Kidney (tissue), 14 donors: ENCODE data around the gene USP22. TPM values are rescaled to one million over a fixed set of nuclear protein-coding genes. Genes with fewer than 3 reads are reported as not detected.

Experiments
- DNase-seq, 5 donors: peaks; one replicate each; pipeline ENCODE4 v3.0.0-alpha.2; 2013 to 2020
- FAIRE-seq: peaks from 2 replicates; lab custom pipeline; 2012; peaks lifted over from hg19 to GRCh38; lab: Jason Lieb, UNC
- H3K27ac ChIP-seq, 2 donors: one replicate each; pipeline ENCODE4 v1.7.0; 2013; ENCODE audit warnings: low read depth in 2 of 2, low read length in 2 of 2, inconsistent platforms in 1 of 2
- H3K27me3 ChIP-seq: one replicate; pipeline ENCODE4 v1.7.1; 2013; ENCODE audit warnings: low read length, inconsistent platforms; ENCODE audit not compliant: control insufficient read depth, insufficient read depth
- H3K36me3 ChIP-seq, 3 donors: one replicate each; pipeline versions ENCODE4 v1.7.0 to v1.7.1; 2013; ENCODE audit warnings: low read length in 3 of 3, control low read depth in 1 of 3, inconsistent platforms in 1 of 3; ENCODE audit not compliant: insufficient read depth in 3 of 3, control insufficient read depth in 2 of 3
- H3K4me1 ChIP-seq, 3 donors: one replicate each; pipeline versions ENCODE4 v1.7.0 to v1.7.1; 2013; ENCODE audit warnings: low read length in 3 of 3, inconsistent platforms in 1 of 3, low read depth in 1 of 3; ENCODE audit not compliant: control insufficient read depth in 2 of 3, insufficient read depth in 2 of 3
- H3K4me3 ChIP-seq, 3 donors: one replicate each; pipeline versions ENCODE4 v1.7.0 to v1.8.1; 2013; ENCODE audit warnings: low read length in 3 of 3, control low read depth in 1 of 3, inconsistent platforms in 1 of 3
- H3K9ac ChIP-seq, 3 donors: one replicate each; pipeline versions ENCODE4 v1.7.0 to v1.7.1; 2013; ENCODE audit warnings: low read length in 3 of 3, control low read depth in 1 of 3, inconsistent platforms in 1 of 3
- H3K9me3 ChIP-seq, 3 donors: one replicate each; pipeline versions ENCODE4 v1.7.0 to v1.7.1; 2013; ENCODE audit warnings: low read length in 3 of 3, control low read depth in 1 of 3, inconsistent platforms in 1 of 3; ENCODE audit not compliant: control insufficient read depth in 2 of 3, insufficient read depth in 1 of 3
- intact Hi-C: fragments of 100-400 bp; cut with DNase I; formaldehyde crosslinking; loops from one replicate; pipeline ENCODE4 v1.11.1; 2022
- polyA plus RNA-seq: library from polyadenylated mRNA; stranded (reverse); fragments of 350-450 nt; fragmentation: Illumina TruSeq; extraction: RNeasy Lipid Tissue Mini Kit (QIAGEN cat#74804); gene quantifications from one replicate; pipeline ENCODE4 v1.2.3, GENCODE V29; 2014; ENCODE audit warnings: low read depth, low replicate concordance; ENCODE audit not compliant: insufficient read depth
- total RNA-seq: library from RNA; stranded (reverse); fragmentation: NEBNext Ultra II Directional; extraction: Animal tissue kit (Norgen Biotek cat#: 25700); gene quantifications from one replicate; pipeline ENCODE4 v1.2.1, GENCODE V29; 2021
- TF ChIP-seq, protein P1 (sequence below): IDR thresholded peaks from 3 replicates; pipeline ENCODE4 v1.5.1; 2012; ENCODE audit warnings: mild to moderate bottlenecking, moderate library complexity, borderline replicate concordance; ENCODE audit not compliant: insufficient read depth; ENCODE audit errors: extremely low read depth
- donor health status: control.
- donor health status: control.
- donor health status: control.
- donor health status: control.
- donor health status: control.
- donor health status: DM: yes; HTN: yes; CAD: no.
- donor health status: Normal renal cell carcinoma (clear cell type).

The USP22 gene
- total and polyA plus RNA-seq, 2 donors from 2014 or later: 47.8 to 176 TPM

GRCh38 chr17:21031756-21032396, 10.9 kb downstream of the USP22 start:
- FAIRE-seq (no peak), DNase-seq (no peak)
- Histone ChIP-seq H3K27ac (no peak overlapping the region), H3K9me3 (no peaks in the 10 kb centered on the region), H3K4me3 (no peak overlapping the region), H3K27me3 (no peaks in the 10 kb centered on the region), H3K4me1 (peaks cover 4 to 23% (median 11%) of the 10 kb centered on the region in 3 donors), H3K36me3 (peaks cover 0 to 18% (median 6%) of the 10 kb centered on the region in 3 donors), H3K9ac (no peak overlapping the region)
- TF ChIP-seq, protein P1, sequence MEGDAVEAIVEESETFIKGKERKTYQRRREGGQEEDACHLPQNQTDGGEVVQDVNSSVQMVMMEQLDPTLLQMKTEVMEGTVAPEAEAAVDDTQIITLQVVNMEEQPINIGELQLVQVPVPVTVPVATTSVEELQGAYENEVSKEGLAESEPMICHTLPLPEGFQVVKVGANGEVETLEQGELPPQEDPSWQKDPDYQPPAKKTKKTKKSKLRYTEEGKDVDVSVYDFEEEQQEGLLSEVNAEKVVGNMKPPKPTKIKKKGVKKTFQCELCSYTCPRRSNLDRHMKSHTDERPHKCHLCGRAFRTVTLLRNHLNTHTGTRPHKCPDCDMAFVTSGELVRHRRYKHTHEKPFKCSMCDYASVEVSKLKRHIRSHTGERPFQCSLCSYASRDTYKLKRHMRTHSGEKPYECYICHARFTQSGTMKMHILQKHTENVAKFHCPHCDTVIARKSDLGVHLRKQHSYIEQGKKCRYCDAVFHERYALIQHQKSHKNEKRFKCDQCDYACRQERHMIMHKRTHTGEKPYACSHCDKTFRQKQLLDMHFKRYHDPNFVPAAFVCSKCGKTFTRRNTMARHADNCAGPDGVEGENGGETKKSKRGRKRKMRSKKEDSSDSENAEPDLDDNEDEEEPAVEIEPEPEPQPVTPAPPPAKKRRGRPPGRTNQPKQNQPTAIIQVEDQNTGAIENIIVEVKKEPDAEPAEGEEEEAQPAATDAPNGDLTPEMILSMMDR: no peak
- intact Hi-C loops: no loop called here

GRCh38 chr17:21030375-21030774, 12.4 kb downstream of the USP22 start:
- FAIRE-seq (no peak), DNase-seq (no peak)
- intact Hi-C loops: no loop called here

DNA sequence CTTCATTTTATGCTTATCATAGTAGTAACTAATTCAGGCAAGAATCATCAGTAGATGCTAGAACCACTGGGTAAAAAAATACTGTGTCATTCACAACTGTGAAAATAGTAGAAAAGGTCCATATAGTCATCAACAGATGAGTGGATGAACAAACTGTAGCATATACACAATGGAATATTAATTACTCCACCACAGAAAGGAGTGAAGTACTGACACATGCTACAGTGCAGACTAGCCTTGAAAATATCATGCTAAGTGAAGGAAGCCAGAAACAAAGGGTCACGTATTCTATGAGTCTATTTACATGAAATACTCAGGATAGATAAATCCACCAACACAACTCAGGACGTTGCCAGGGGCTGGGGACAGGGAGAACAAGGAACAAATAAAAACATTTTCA, 13.3 kb downstream of the USP22 start:
- no peak overlapping the region for H3K4me3 ChIP-seq
- H3K9ac ChIP-seq: no peak overlapping the region
- H3K27ac ChIP-seq: no peak overlapping the region
- no peaks in the 10 kb centered on the region for H3K9me3 ChIP-seq
- TF ChIP-seq, protein P1: no peak
- no peaks in the 10 kb centered on the region for H3K27me3 ChIP-seq
- intact Hi-C loops: no loop called here
- peaks cover 4 to 35% (median 16%) of the 10 kb centered on the region in 3 donors for H3K36me3 ChIP-seq
- peaks cover 0 to 12% (median 6%) of the 10 kb centered on the region in 3 donors for H3K4me1 ChIP-seq
- no peak for FAIRE-seq
- DNase-seq: no peak

More at GRCh38 chr17:21030375-21030774, 12.4 kb downstream of the USP22 start:
- H3K27ac ChIP-seq: no peak overlapping the region
- H3K9ac ChIP-seq: no peak overlapping the region
- peaks cover 4 to 14% (median 11%) of the 10 kb centered on the region in 3 donors for H3K4me1 ChIP-seq
- TF ChIP-seq, protein P1: no peak
- H3K9me3 ChIP-seq: no peaks in the 10 kb centered on the region
- peaks cover 4 to 33% (median 15%) of the 10 kb centered on the region in 3 donors for H3K36me3 ChIP-seq
- H3K27me3 ChIP-seq: no peaks in the 10 kb centered on the region
- H3K4me3 ChIP-seq: no peak overlapping the region
